Mesendoderm (in vitro differentiated cells): ENCODE measurements around the gene USH1C.
A peak's percentile ranks its signal among the peaks of the same experiment; 100 is the strongest.

Experiments
- DNase-seq: peaks from one replicate; pipeline ENCODE4 v3.0.0; 2013
- H2AK5ac ChIP-seq: 2 replicates; pipeline ENCODE4 v1.6.1; 2013; ENCODE audit warnings: low read length, inconsistent platforms
- H2BK120ac ChIP-seq: 2 replicates; pipeline ENCODE4 v1.6.1; 2013; ENCODE audit warnings: low read depth, mild to moderate bottlenecking, low read length, moderate library complexity, mixed read lengths
- H2BK15ac ChIP-seq: replicated peaks from 2 replicates; pipeline ENCODE4 v1.6.1; 2013; ENCODE audit warnings: low read depth, mild to moderate bottlenecking, moderate library complexity
- H2BK5ac ChIP-seq: 2 replicates; pipeline ENCODE4 v1.6.1; 2013; ENCODE audit warnings: low read length, inconsistent platforms
- H3K18ac ChIP-seq: 2 replicates; pipeline ENCODE4 v1.6.1; 2013; ENCODE audit warnings: mild to moderate bottlenecking, low read length, mixed read lengths
- H3K23ac ChIP-seq: one replicate; pipeline ENCODE4 v1.6.1; 2013; ENCODE audit warnings: low read length
- H3K27ac ChIP-seq: 2 replicates; pipeline ENCODE4 v1.5.1; 2013; ENCODE audit warnings: low read depth, mild to moderate bottlenecking, inconsistent platforms, low read length, moderate library complexity
- H3K27me3 ChIP-seq: 2 replicates; pipeline ENCODE4 v1.6.1; 2013; ENCODE audit warnings: low read length, control low read depth, mild to moderate bottlenecking, inconsistent platforms; ENCODE audit not compliant: insufficient read depth, poor library complexity
- H3K36me3 ChIP-seq: 2 replicates; pipeline ENCODE4 v1.6.1; 2013; ENCODE audit warnings: low read length, inconsistent platforms; ENCODE audit not compliant: control insufficient read depth, insufficient read depth
- H3K4ac ChIP-seq: one replicate; pipeline ENCODE4 v1.6.1; 2013; ENCODE audit warnings: low read depth, mild to moderate bottlenecking, low read length, moderate library complexity
- H3K4me1 ChIP-seq: 2 replicates; pipeline ENCODE4 v1.6.1; 2013; ENCODE audit warnings: low read depth, low read length, inconsistent platforms; ENCODE audit not compliant: control insufficient read depth
- H3K4me2 ChIP-seq: 2 replicates; pipeline ENCODE4 v1.6.1; 2013; ENCODE audit warnings: low read length
- H3K4me3 ChIP-seq: 2 replicates; pipeline ENCODE4 v1.5.1; 2013; ENCODE audit warnings: mild to moderate bottlenecking, low read length
- H3K56ac ChIP-seq: one replicate; pipeline ENCODE4 v1.6.1; 2013; ENCODE audit warnings: low read length
- H3K79me1 ChIP-seq: 2 replicates; pipeline ENCODE4 v1.6.1; 2013; ENCODE audit warnings: low read length, inconsistent platforms
- H3K79me2 ChIP-seq: 2 replicates; pipeline ENCODE4 v1.6.1; 2013; ENCODE audit warnings: mild to moderate bottlenecking, low read length; ENCODE audit not compliant: control insufficient read depth, insufficient read depth
- H3K9ac ChIP-seq: 2 replicates; pipeline ENCODE4 v1.6.1; 2013; ENCODE audit warnings: low read length, inconsistent platforms
- H4K5ac ChIP-seq: one replicate; pipeline ENCODE4 v1.6.1; 2013; ENCODE audit warnings: low read length
- H4K8ac ChIP-seq: one replicate; pipeline ENCODE4 v1.6.1; 2013; ENCODE audit warnings: low read depth, mild to moderate bottlenecking, control low read depth, low read length, moderate library complexity
- WGBS: extraction: QIAGEN DNeasy Blood & Tissue Kit; methylation state at CpG from one replicate; pipeline ENCODE4 v1.1.7; 2013; ENCODE audit warnings: low lambda C conversion rate, missing lambda C conversion rate; ENCODE audit not compliant: insufficient coverage; ENCODE audit errors: extremely low coverage; 5-methylcytosine and 5-hydroxymethylcytosine counted together

The USH1C gene

GRCh38 chr11:17486646-17487045, 57.6 kb downstream of the USH1C start:
- H3K9ac ChIP-seq, result no peak overlapping the region
- H4K5ac ChIP-seq, result no peak overlapping the region
- H3K56ac ChIP-seq, result no peak overlapping the region
- H3K79me2 ChIP-seq, result no peaks in the 10 kb centered on the region
- H2BK15ac ChIP-seq, result no peak overlapping the region
- WGBS, result no CpG with 5 or more reads among the region's 5 CpGs
- H3K18ac ChIP-seq, result no peak overlapping the region
- no peaks in the 10 kb centered on the region for H3K4me1 ChIP-seq
- H3K79me1 ChIP-seq, result no peaks in the 10 kb centered on the region
- no peak overlapping the region for H3K23ac ChIP-seq
- no peaks in the 10 kb centered on the region for H3K27me3 ChIP-seq
- H4K8ac ChIP-seq, result no peak overlapping the region
- H3K36me3 ChIP-seq, result no peaks in the 10 kb centered on the region
- no peak overlapping the region for H2BK120ac ChIP-seq
- H3K4me3 ChIP-seq, result no peak overlapping the region
- no peak overlapping the region for H3K4me2 ChIP-seq
- no peak overlapping the region for H3K4ac ChIP-seq
- H3K27ac ChIP-seq, result no peak overlapping the region
- H2AK5ac ChIP-seq, result no peak overlapping the region
- H2BK5ac ChIP-seq, result no peak overlapping the region
- no peak for DNase-seq

DNA sequence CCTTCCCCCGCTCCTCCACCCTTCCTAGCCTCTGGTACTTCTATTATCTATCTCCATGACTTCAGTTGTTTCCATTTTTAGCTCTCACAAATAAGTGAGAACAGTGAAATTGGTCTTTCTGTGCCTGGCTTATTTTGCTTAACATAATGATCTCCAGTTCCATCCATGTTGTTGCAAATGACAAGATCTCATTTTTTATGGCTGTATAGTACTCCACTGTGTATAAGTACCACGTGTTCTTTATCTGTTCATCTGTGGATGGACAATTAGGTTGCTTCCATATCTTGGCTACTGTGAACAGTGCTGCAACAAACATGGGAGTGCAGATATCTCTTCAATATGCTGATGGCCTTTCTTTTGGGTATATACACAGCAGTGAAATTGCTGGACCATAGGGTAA, 60.7 kb downstream of the USH1C start:
- Histone ChIP-seq H3K27ac (no peak overlapping the region), H3K9ac (no peak overlapping the region), H3K27me3 (no peaks in the 10 kb centered on the region), H3K4me2 (no peak overlapping the region), H3K79me1 (no peaks in the 10 kb centered on the region), H2BK15ac (no peak overlapping the region), H3K79me2 (no peaks in the 10 kb centered on the region), H3K36me3 (no peaks in the 10 kb centered on the region), H3K18ac (no peak overlapping the region), H3K4ac (no peak overlapping the region), H2BK5ac (no peak overlapping the region), H4K8ac (no peak overlapping the region), H3K4me1 (no peaks in the 10 kb centered on the region), H2AK5ac (no peak overlapping the region), H4K5ac (no peak overlapping the region), H3K23ac (no peak overlapping the region), H3K4me3 (no peak overlapping the region), H2BK120ac (no peak overlapping the region), H3K56ac (no peak overlapping the region)
- no CpG with 5 or more reads among the region's 2 CpGs for WGBS
- DNase-seq, result no peak

DNA sequence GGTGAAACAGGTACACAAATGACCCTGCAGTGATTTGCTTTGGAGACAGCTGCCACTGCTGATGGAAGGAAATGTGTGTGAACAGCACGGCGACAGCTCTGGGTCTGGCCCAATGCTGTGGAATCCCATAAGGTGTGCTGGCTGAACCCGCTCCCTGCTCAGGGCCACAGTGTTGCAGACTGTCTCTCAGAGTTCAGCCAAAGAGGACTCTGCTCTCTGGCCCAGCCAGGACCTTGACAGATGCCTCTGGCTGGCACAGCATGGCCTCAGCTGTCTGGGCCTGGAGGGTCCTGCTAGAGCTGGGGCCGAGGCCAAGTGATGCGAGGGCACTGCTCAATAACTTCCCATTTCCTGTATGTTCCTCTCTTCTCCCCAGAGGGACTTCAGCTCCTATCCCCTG, 62.3 kb downstream of the USH1C start:
- Histone ChIP-seq H3K4ac (no peak overlapping the region), H2BK5ac (no peak overlapping the region), H2BK120ac (no peak overlapping the region), H3K9ac (no peak overlapping the region), H2BK15ac (no peak overlapping the region), H3K23ac (no peak overlapping the region), H3K18ac (no peak overlapping the region), H3K4me1 (no peaks in the 10 kb centered on the region), H3K27ac (no peak overlapping the region), H3K56ac (no peak overlapping the region), H3K27me3 (peaks cover 12% of the 10 kb centered on the region), H3K36me3 (no peaks in the 10 kb centered on the region), H3K79me1 (no peaks in the 10 kb centered on the region), H4K8ac (no peak overlapping the region), H3K79me2 (no peaks in the 10 kb centered on the region), H3K4me3 (no peak overlapping the region), H4K5ac (no peak overlapping the region), H2AK5ac (no peak overlapping the region), H3K4me2 (no peak overlapping the region)
- no peak for DNase-seq
- no CpG with 5 or more reads among the region's 5 CpGs for WGBS

- no peak overlapping the region for H2BK120ac ChIP-seq
- H3K36me3 ChIP-seq, result no peaks in the 10 kb centered on the region
- no peak overlapping the region for H3K23ac ChIP-seq
- no peak overlapping the region for H4K8ac ChIP-seq
- H3K4me3 ChIP-seq, result no peak overlapping the region
- H3K4ac ChIP-seq, result no peak overlapping the region
- H3K79me1 ChIP-seq, result no peaks in the 10 kb centered on the region
- DNase-seq, result peak; percentile 77
- H2BK15ac ChIP-seq, result no peak overlapping the region
- H3K4me2 ChIP-seq, result no peak overlapping the region
- H4K5ac ChIP-seq, result no peak overlapping the region
- H3K27ac ChIP-seq, result no peak overlapping the region
- no peaks in the 10 kb centered on the region for H3K79me2 ChIP-seq
- no peak overlapping the region for H3K56ac ChIP-seq
- H2BK5ac ChIP-seq, result no peak overlapping the region
- no peak overlapping the region for H3K18ac ChIP-seq
- H3K9ac ChIP-seq, result no peak overlapping the region
- WGBS, result no CpG with 5 or more reads among the region's 14 CpGs
- H3K4me1 ChIP-seq, result no peaks in the 10 kb centered on the region
- no peak overlapping the region for H2AK5ac ChIP-seq
- peaks cover 27% of the 10 kb centered on the region for H3K27me3 ChIP-seq
Observed at GRCh38 chr11:17479284-17480214, 64.7 kb downstream of the USH1C start.

- Histone ChIP-seq H3K4me2 (no peak overlapping the region), H3K23ac (no peak overlapping the region), H4K5ac (no peak overlapping the region), H3K27me3 (peaks cover 29% of the 10 kb centered on the region), H3K4ac (no peak overlapping the region), H3K79me2 (no peaks in the 10 kb centered on the region), H2BK120ac (no peak overlapping the region), H3K56ac (no peak overlapping the region), H3K4me3 (no peak overlapping the region), H4K8ac (no peak overlapping the region), H2BK15ac (no peak overlapping the region), H3K36me3 (no peaks in the 10 kb centered on the region), H2AK5ac (no peak overlapping the region), H2BK5ac (no peak overlapping the region), H3K9ac (no peak overlapping the region), H3K79me1 (no peaks in the 10 kb centered on the region), H3K27ac (no peak overlapping the region), H3K4me1 (no peaks in the 10 kb centered on the region), H3K18ac (no peak overlapping the region)
- WGBS, result no CpG with 5 or more reads among the region's 6 CpGs
- no peak for DNase-seq
Observed at GRCh38 chr11:17478070-17478469, 66.1 kb downstream of the USH1C start.

GRCh38 chr11:17477361-17477760, 66.9 kb downstream of the USH1C start:
- Histone ChIP-seq H4K8ac (no peak overlapping the region), H3K4me1 (no peaks in the 10 kb centered on the region), H3K79me1 (no peaks in the 10 kb centered on the region), H3K27ac (no peak overlapping the region), H3K9ac (no peak overlapping the region), H3K4me3 (no peak overlapping the region), H3K36me3 (no peaks in the 10 kb centered on the region), H3K27me3 (peaks cover 29% of the 10 kb centered on the region), H2BK5ac (no peak overlapping the region), H3K23ac (no peak overlapping the region), H3K79me2 (no peaks in the 10 kb centered on the region), H3K18ac (no peak overlapping the region), H3K56ac (no peak overlapping the region), H2BK120ac (no peak overlapping the region), H2BK15ac (no peak overlapping the region), H3K4ac (no peak overlapping the region), H2AK5ac (no peak overlapping the region), H3K4me2 (no peak overlapping the region), H4K5ac (no peak overlapping the region)
- WGBS, result no CpG with 5 or more reads among the region's 6 CpGs
- DNase-seq, result no peak
